ENCODE measurements around the gene NDFIP1. TPM values are rescaled to one million over a fixed set of nuclear protein-coding genes. Genes with fewer than 3 reads are reported as not detected.
"Not testable (repeated sequence)": the region's sequence is repeated elsewhere in the genome, so short reads cannot be mapped to it uniquely, and the experiment has no call there.

Gene NDFIP1
- total RNA-seq, 2 experiments from 2014 or later: 65.2 to 70.2 TPM

DNA sequence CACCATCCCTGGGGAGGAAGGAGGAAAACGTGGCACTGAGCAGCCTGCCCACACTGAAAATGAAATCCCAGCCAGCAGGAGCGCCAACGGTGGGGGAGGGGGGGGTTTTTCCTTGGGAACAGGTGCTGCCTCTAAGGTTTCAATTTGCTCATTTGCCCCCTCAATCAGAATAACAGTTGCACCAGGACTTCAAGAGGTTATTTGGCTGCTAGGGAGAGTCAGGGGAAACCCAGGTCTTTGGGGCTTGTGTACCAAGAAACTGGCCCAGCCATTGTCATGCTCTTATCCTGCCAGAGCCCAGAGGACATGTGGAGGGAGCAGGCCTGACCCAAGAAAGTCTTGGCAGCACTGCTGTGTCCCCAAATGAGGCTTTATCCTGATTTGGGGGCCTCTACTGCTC lies 66.5 kb downstream of the NDFIP1 start:
- POLR2A ChIA-PET: interaction anchor here (0.7 kb wide), 1 partner anchor 335 kb away, joined by 3 read pairs; no protein-coding TSS in a partner anchor
- Mint-ChIP-seq H3K4me3 (no peak overlapping the region), H3K36me3 (ENCODE audit: low read depth) (no peaks in the 10 kb centered on the region), H3K27ac (no peak overlapping the region), H3K4me1 (no peaks in the 10 kb centered on the region), H3K27me3 (no peaks in the 10 kb centered on the region), H3K9me3 (no peaks in the 10 kb centered on the region)
- CTCF ChIA-PET: interaction anchor here (0.6 to 2.1 kb wide), 2 partner anchors 9 to 374 kb away, joined by 3 to 5 read pairs; no protein-coding TSS in a partner anchor
- DNase-seq: no peak

DNA sequence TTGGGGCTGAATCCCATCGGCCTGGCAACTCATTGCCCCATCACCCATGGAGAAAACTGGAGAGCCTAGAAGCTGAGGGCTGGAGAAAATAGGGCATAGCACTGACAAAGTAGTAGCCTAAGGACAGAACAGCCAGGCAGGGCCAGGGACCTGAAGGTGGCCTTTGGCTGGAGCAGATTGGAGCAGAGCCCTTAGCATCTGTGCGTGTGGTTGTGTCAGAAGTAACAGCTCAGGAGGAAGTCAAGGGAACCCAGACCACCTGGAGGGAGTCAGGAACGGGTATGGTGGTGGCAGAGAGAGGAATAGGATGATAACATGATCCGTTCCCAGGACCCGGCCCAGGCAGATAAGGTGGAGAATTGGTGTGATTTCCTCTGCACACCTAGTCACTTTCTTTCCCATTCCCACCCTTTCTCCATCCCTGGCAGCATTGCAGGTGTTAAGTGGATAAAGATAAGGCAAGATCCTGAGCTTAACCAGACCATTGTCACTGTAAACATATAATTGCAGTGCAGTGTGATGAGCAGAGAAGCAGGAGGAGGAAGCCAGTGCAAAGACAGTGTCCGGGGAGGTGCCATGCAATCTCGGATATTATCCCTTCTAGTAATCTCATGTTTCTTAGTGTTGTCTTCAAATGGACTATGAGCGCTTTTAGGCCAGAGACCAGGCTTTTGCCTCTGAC lies 67.0 kb downstream of the NDFIP1 start:
- no peaks in the 10 kb centered on the region for H3K36me3 Mint-ChIP-seq (ENCODE audit: low read depth)
- no peaks in the 10 kb centered on the region for H3K27me3 Mint-ChIP-seq
- H3K4me3 Mint-ChIP-seq: no peak overlapping the region
- DNase-seq: no peak
- ChIA-PET CTCF (interaction anchor here (1.2 to 2.1 kb wide), 2 partner anchors 9 to 10 kb away, joined by 4 to 5 read pairs; no protein-coding TSS in a partner anchor), POLR2A (no interaction called here)
- no peaks in the 10 kb centered on the region for H3K4me1 Mint-ChIP-seq
- H3K9me3 Mint-ChIP-seq: no peaks in the 10 kb centered on the region
- H3K27ac Mint-ChIP-seq: no peak overlapping the region

- Mint-ChIP-seq H3K36me3 (ENCODE audit: low read depth) (no peaks in the 10 kb centered on the region), H3K27ac (no peak overlapping the region), H3K27me3 (no peaks in the 10 kb centered on the region), H3K9me3 (no peaks in the 10 kb centered on the region), H3K4me3 (no peak overlapping the region), H3K4me1 (no peaks in the 10 kb centered on the region)
- DNase-seq: no peak
- POLR2A ChIA-PET: no interaction called here
- CTCF ChIA-PET: interaction anchor here (0.5 to 2.1 kb wide), 3 partner anchors 8 to 187 kb away, joined by 3 to 5 read pairs (median 4); no protein-coding TSS in a partner anchor
Observed at GRCh38 chr5:142176255-142176654, 67.7 kb downstream of the NDFIP1 start.

GRCh38 chr5:142178651-142179050 lies 70.1 kb downstream of the NDFIP1 start:
- H3K9me3 Mint-ChIP-seq: no peaks in the 10 kb centered on the region
- no peaks in the 10 kb centered on the region for H3K36me3 Mint-ChIP-seq (ENCODE audit: low read depth)
- no peak overlapping the region for H3K4me3 Mint-ChIP-seq
- CTCF ChIA-PET: interaction anchor here (0.7 kb wide), 1 partner anchor 91 kb away, joined by 3 read pairs; no protein-coding TSS in a partner anchor
- POLR2A ChIA-PET: no interaction called here
- no peaks in the 10 kb centered on the region for H3K27me3 Mint-ChIP-seq
- no peak for DNase-seq
- H3K27ac Mint-ChIP-seq: no peak overlapping the region
- no peaks in the 10 kb centered on the region for H3K4me1 Mint-ChIP-seq

GRCh38 chr5:142179776-142180387 lies 71.3 kb downstream of the NDFIP1 start:
- Mint-ChIP-seq H3K27me3 (no peaks in the 10 kb centered on the region), H3K27ac (no peak overlapping the region), H3K4me3 (no peak overlapping the region), H3K9me3 (no peaks in the 10 kb centered on the region), H3K4me1 (no peaks in the 10 kb centered on the region), H3K36me3 (ENCODE audit: low read depth) (no peaks in the 10 kb centered on the region)
- ChIA-PET POLR2A (no interaction called here), CTCF (no interaction called here)
- no peak for DNase-seq

GRCh38 chr5:142181096-142181495 lies 72.5 kb downstream of the NDFIP1 start:
- H3K9me3 Mint-ChIP-seq: no peaks in the 10 kb centered on the region
- no peak overlapping the region for H3K4me3 Mint-ChIP-seq
- H3K36me3 Mint-ChIP-seq (ENCODE audit: low read depth): no peaks in the 10 kb centered on the region
- no peaks in the 10 kb centered on the region for H3K27me3 Mint-ChIP-seq
- ChIA-PET POLR2A (no interaction called here), CTCF (no interaction called here)
- no peak overlapping the region for H3K27ac Mint-ChIP-seq
- DNase-seq: no peak
- H3K4me1 Mint-ChIP-seq: no peaks in the 10 kb centered on the region

GRCh38 chr5:142181547-142182163 lies 73.1 kb downstream of the NDFIP1 start:
- ChIA-PET POLR2A (no interaction called here), CTCF (no interaction called here)
- H3K4me1 Mint-ChIP-seq: no peaks in the 10 kb centered on the region
- no peak overlapping the region for H3K27ac Mint-ChIP-seq
- no peaks in the 10 kb centered on the region for H3K27me3 Mint-ChIP-seq
- no peaks in the 10 kb centered on the region for H3K9me3 Mint-ChIP-seq
- no peaks in the 10 kb centered on the region for H3K36me3 Mint-ChIP-seq (ENCODE audit: low read depth)
- no peak overlapping the region for H3K4me3 Mint-ChIP-seq
- DNase-seq: no peak

DNA sequence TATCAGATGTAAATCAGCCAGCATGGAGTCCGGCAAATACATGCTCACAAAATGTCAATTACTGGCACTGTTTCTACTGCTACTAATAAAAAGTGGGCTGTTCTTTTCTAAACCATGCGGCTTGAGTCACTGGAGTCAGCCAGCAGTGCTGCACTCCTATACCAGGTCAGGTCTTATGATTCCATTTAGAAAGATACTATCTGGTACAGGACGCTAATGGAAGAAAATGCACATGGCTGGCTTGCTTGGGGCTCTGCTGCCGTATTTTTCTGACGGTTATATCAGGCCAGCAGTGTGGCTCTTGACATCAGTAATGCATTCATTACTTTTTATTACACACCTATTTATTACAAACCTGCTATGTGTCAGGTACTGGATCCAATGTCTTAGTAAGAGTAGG lies 74.3 kb downstream of the NDFIP1 start:
- Mint-ChIP-seq H3K36me3 (ENCODE audit: low read depth) (no peaks in the 10 kb centered on the region), H3K4me1 (peaks cover 5% of the 10 kb centered on the region), H3K27ac (no peak overlapping the region), H3K27me3 (no peaks in the 10 kb centered on the region), H3K4me3 (no peak overlapping the region), H3K9me3 (no peaks in the 10 kb centered on the region)
- POLR2A ChIA-PET: no interaction called here
- no peak for DNase-seq
- CTCF ChIA-PET: no interaction called here

DNA sequence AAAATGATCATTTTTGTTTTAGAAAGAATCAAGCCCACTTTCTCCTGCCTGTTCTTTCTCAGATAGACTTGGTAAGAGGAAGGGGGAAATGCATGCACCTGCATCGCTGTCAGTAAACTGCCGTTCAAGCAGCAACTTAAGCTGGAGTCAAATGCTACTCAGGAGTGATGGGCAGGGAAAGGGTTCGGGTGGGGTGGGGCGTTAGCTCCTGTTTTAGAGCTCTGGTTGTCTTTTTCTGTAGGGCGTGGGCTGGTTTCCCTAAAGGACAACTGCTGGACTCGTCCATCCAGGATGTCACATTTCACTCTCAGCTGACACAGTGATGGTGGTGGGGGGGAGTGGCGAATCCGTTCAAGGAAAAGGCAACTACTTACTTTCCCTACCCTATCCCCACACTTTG lies 75.0 kb downstream of the NDFIP1 start:
- Mint-ChIP-seq H3K27me3 (no peaks in the 10 kb centered on the region), H3K4me3 (no peak overlapping the region), H3K4me1 (peaks cover 5% of the 10 kb centered on the region), H3K9me3 (no peaks in the 10 kb centered on the region), H3K27ac (no peak overlapping the region), H3K36me3 (ENCODE audit: low read depth) (no peaks in the 10 kb centered on the region)
- ChIA-PET CTCF (interaction anchor here (0.9 kb wide), 1 partner anchor 11 kb away, joined by 3 read pairs; no protein-coding TSS in a partner anchor), POLR2A (interaction anchor here (0.7 kb wide), 1 partner anchor 570 kb away, joined by 3 read pairs; no protein-coding TSS in a partner anchor)
- no peak for DNase-seq

DNA sequence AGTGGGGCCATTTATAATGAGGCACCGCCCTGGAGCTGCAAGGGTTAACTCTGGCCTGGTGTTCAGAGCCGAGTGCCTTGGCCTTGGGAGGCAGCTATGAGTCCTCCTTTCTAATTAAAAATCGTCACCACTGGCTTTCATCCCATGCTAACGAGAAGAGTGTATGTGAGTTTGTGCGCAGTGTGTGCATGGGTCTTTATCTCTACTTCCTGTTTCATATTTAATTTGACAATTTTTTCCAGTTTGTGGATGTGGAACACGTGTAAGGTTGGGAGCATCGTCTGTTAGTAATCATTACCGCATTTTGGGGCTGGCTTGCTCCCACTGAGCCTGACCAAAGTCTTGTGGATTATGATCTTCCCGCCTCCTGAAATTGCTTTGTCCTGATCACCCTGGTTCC lies 76.4 kb downstream of the NDFIP1 start:
- ChIA-PET POLR2A (no interaction called here), CTCF (interaction anchor here (1.0 to 1.5 kb wide), 3 partner anchors 9 to 385 kb away, joined by 3 to 4 read pairs (median 3); no protein-coding TSS in a partner anchor)
- Mint-ChIP-seq H3K27me3 (no peaks in the 10 kb centered on the region), H3K4me1 (peaks cover 7% of the 10 kb centered on the region), H3K36me3 (ENCODE audit: low read depth) (no peaks in the 10 kb centered on the region), H3K4me3 (no peak overlapping the region), H3K27ac (no peak overlapping the region), H3K9me3 (no peaks in the 10 kb centered on the region)
- no peak for DNase-seq

GRCh38 chr5:142186514-142186856 lies 77.9 kb downstream of the NDFIP1 start:
- POLR2A ChIA-PET: no interaction called here
- CTCF ChIA-PET: interaction anchor here (0.6 kb wide), 1 partner anchor 47 kb away, joined by 3 read pairs; no protein-coding TSS in a partner anchor
- DNase-seq: no peak
- H3K4me1 Mint-ChIP-seq: peaks cover 7% of the 10 kb centered on the region
- H3K9me3 Mint-ChIP-seq: no peaks in the 10 kb centered on the region
- H3K4me3 Mint-ChIP-seq: no peak overlapping the region
- H3K27me3 Mint-ChIP-seq: no peaks in the 10 kb centered on the region
- no peaks in the 10 kb centered on the region for H3K36me3 Mint-ChIP-seq (ENCODE audit: low read depth)
- no peak overlapping the region for H3K27ac Mint-ChIP-seq

DNA sequence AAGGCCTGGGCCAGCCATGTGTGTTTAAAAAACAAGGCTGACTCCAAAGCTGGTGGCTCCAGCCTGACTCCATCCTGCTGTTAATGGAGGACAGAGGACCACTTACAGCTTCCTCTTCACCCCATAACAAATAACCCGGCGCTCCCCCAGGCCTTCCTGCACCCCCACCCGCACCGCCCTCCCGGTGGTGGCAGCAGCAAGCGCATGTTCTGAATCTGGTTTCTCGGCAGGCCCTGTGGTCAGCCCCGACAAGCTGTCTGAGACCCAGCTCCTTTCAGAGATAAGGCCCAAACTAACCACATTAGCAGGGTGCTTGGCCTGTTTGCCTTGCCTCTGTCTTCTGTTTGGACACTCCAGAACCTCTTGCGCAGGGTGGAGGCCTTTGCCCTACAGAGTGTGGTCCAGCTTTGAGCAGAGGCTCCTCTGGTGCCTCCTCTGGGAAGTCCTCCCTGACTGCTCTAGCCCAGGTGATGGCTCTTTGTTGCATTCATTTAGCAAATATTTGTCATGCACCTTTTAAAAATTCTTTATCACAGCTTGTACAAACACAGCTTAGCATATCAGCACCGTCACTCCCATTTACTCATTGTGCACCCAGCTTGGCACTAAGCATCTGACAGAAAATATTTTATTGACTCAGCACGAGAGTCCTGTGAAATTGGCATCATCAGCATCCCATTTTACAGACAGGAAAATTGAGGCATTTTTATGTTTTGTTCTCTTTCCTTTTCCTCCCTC lies 78.4 kb downstream of the NDFIP1 start:
- H3K27ac Mint-ChIP-seq: no peak overlapping the region
- ChIA-PET CTCF (interaction anchor here (0.6 to 1.5 kb wide), 2 partner anchors 48 to 389 kb away, joined by 3 to 4 read pairs; no protein-coding TSS in a partner anchor), POLR2A (no interaction called here)
- no peaks in the 10 kb centered on the region for H3K27me3 Mint-ChIP-seq
- no peak for DNase-seq
- H3K4me3 Mint-ChIP-seq: no peak overlapping the region
- peaks cover 7% of the 10 kb centered on the region for H3K4me1 Mint-ChIP-seq
- H3K9me3 Mint-ChIP-seq: no peaks in the 10 kb centered on the region
- H3K36me3 Mint-ChIP-seq (ENCODE audit: low read depth): no peaks in the 10 kb centered on the region

DNA sequence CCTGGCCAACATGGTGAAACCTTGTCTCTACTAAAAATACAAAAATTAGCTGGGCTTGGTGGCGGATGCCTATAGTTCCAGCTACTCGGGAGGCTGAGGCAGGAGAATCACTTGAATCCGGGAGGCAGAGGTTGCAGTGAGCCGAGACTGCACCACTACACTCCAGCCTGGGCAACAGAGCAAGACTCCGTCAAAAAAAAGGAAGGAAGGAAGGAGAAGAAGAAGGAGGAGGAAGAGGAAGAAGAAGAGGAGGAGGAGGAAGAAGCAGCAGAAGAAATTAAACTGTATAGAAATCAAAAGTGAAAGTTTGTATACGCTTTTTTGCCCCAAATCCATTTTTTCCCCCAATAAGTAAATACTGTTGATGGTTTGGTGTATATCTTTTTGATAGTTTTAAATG lies 80.1 kb downstream of the NDFIP1 start:
- H3K27me3 Mint-ChIP-seq; H3K36me3 Mint-ChIP-seq (ENCODE audit: low read depth); H3K27ac Mint-ChIP-seq; POLR2A ChIA-PET; DNase-seq; H3K4me3 Mint-ChIP-seq; H3K4me1 Mint-ChIP-seq; CTCF ChIA-PET; H3K9me3 Mint-ChIP-seq: not testable (repeated sequence)

Data from activated CD4-positive, alpha-beta T cell treated with anti-CD3 and anti-CD28 coated beads, Interleukin-2, amount 10 ng/mL, durations not matched to agents 7 days and 5 days (primary cell).